B cell (primary cell): ENCODE data around the gene MAPK14. TPM values are rescaled to one million over a fixed set of nuclear protein-coding genes. Genes with fewer than 3 reads are reported as not detected.

Experiments
- ATAC-seq: fragments of 200-7000 bp; cut with Tn5 transposase; one replicate; pipeline ENCODE4 v1.10.0; 2021; ENCODE audit warnings: low read depth, mild to moderate bottlenecking, moderate number of reproducible peaks, moderate library complexity
- CTCF ChIA-PET: fragments of 350-600 bp; sonication (Branson Sonifier 250); formaldehyde crosslinking; loops from one replicate; lab custom pipeline; 2021; ENCODE audit warnings: antibody characterized with exemption, inconsistent platforms; lab: Charles Lee
- POLR2A ChIA-PET: fragments of 350-600 bp; sonication (Branson Sonifier 250); formaldehyde crosslinking; loops from one replicate; lab custom pipeline; 2021; ENCODE audit warnings: antibody characterized with exemption; lab: Charles Lee
- DNase-seq: peaks from one replicate; pipeline ENCODE4 v3.0.0; 2013
- H2AFZ ChIP-seq: 2 replicates; pipeline ENCODE4 v1.6.1; 2012; ENCODE audit warnings: mild to moderate bottlenecking, low read depth, low read length; ENCODE audit not compliant: insufficient read depth, poor library complexity, severe bottlenecking
- H3K27ac ChIP-seq, 2 donors: 1 replicate in 1 of 2; 2 replicates in 1 of 2; pipeline ENCODE4 v1.5.1; 2012 to 2013; ENCODE audit warnings: low read length in 2 of 2, mild to moderate bottlenecking in 2 of 2, moderate library complexity in 1 of 2
- H3K27me3 ChIP-seq, 4 experiments: fragments of 200-600 bp in 1 of 4; sonication (generic) in 1 of 4; replicated peaks in 1 of 4; 1 replicate in 2 of 4; 2 replicates in 2 of 4; pipeline versions ENCODE4 v1.6.1 to v1.7.0; 2013 to 2016; ENCODE audit warnings: low read length in 3 of 4, mild to moderate bottlenecking in 2 of 4, mixed read lengths in 1 of 4, moderate library complexity in 1 of 4; ENCODE audit not compliant: insufficient read depth in 4 of 4, control insufficient read depth in 3 of 4; ENCODE audit errors: control extremely low read depth in 1 of 4
- H3K36me3 ChIP-seq, 2 experiments: replicated peaks in 1 of 2; 1 replicate in 1 of 2; 2 replicates in 1 of 2; pipeline versions ENCODE4 v1.6.1 to v1.7.1; 2013; ENCODE audit warnings: low read length in 1 of 2; ENCODE audit not compliant: insufficient read depth in 2 of 2, control insufficient read depth in 1 of 2; ENCODE audit errors: control extremely low read depth in 1 of 2, extremely low read depth in 1 of 2
- H3K4me1 ChIP-seq, 2 donors: fragments of 200-600 bp in 1 of 2; sonication (generic) in 1 of 2; 1 replicate in 1 of 2; 2 replicates in 1 of 2; pipeline versions ENCODE4 v1.5.1 to v1.6.1; 2013 to 2017; ENCODE audit warnings: low read length in 2 of 2; ENCODE audit not compliant: control insufficient read depth in 2 of 2, insufficient read depth in 2 of 2
- H3K4me2 ChIP-seq: replicated peaks from 2 replicates; pipeline ENCODE3; 2012; ENCODE audit warnings: mild to moderate bottlenecking, low read depth, low read length; ENCODE audit not compliant: poor library complexity, severe bottlenecking
- H3K4me3 ChIP-seq, 5 experiments: fragments of 200-600 bp in 1 of 5; sonication (generic) in 1 of 5; 1 replicate in 3 of 5; 2 replicates in 2 of 5; pipeline versions ENCODE4 v1.5.1 to v1.7.0; 2011 to 2016; ENCODE audit warnings: low read length in 4 of 5, mild to moderate bottlenecking in 4 of 5, low read depth in 2 of 5, control low read depth in 1 of 5, moderate library complexity in 1 of 5; ENCODE audit not compliant: insufficient read depth in 1 of 5; ENCODE audit errors: control extremely low read depth in 1 of 5, extremely low read depth in 1 of 5
- H3K79me2 ChIP-seq: fragments of 200-600 bp; sonication (generic); one replicate; pipeline ENCODE4 v1.6.0; 2016; ENCODE audit warnings: low read length; ENCODE audit not compliant: control insufficient read depth, insufficient read depth
- H3K9ac ChIP-seq: fragments of 200-600 bp; sonication (generic); 2 replicates; pipeline ENCODE4 v1.6.1; 2017; ENCODE audit warnings: mild to moderate bottlenecking, low read length, moderate library complexity
- H3K9me3 ChIP-seq, 3 donors: one replicate each; pipeline versions ENCODE4 v1.6.1 to v1.7.1; 2013; ENCODE audit warnings: low read length in 2 of 3; ENCODE audit not compliant: control insufficient read depth in 2 of 3, insufficient read depth in 1 of 3; ENCODE audit errors: control extremely low read depth in 1 of 3
- H4K20me1 ChIP-seq: 2 replicates; pipeline ENCODE4 v1.6.0; 2012; ENCODE audit warnings: mild to moderate bottlenecking, low read length; ENCODE audit not compliant: insufficient read depth, control insufficient read depth, poor library complexity, severe bottlenecking
- H3K27ac Mint-ChIP-seq: one replicate; pipeline ENCODE4 v1.8.0; 2021; ENCODE audit warnings: mixed read lengths
- H3K27me3 Mint-ChIP-seq: one replicate; pipeline ENCODE4 v1.8.0; 2021; ENCODE audit warnings: mixed read lengths
- H3K4me1 Mint-ChIP-seq: one replicate; pipeline ENCODE4 v1.8.0; 2021; ENCODE audit warnings: mixed read lengths
- H3K4me3 Mint-ChIP-seq: one replicate; pipeline ENCODE4 v1.8.0; 2021; ENCODE audit warnings: mixed read lengths
- H3K9me3 Mint-ChIP-seq: one replicate; pipeline ENCODE4 v1.8.0; 2022; ENCODE audit warnings: mixed read lengths; ENCODE audit not compliant: insufficient read depth
- CTCF ChIP-seq: fragments of 200-600 bp; IDR thresholded peaks from one replicate; pipeline ENCODE4 v1.8.0; 2022; ENCODE audit warnings: antibody characterized with exemption, mild to moderate bottlenecking
- EZH2 ChIP-seq: IDR thresholded peaks from 2 replicates; pipeline ENCODE4 v1.6.1; 2012; ENCODE audit warnings: borderline replicate concordance, low read depth, mild to moderate bottlenecking, moderate library complexity, low read length; ENCODE audit not compliant: insufficient read depth, poor library complexity, severe bottlenecking
- WGBS: methylation state at CpG from one replicate; pipeline ENCODE4 v1.1.5; 2013; ENCODE audit warnings: missing lambda C conversion rate; ENCODE audit not compliant: insufficient coverage; 5-methylcytosine and 5-hydroxymethylcytosine counted together
- intact Hi-C: fragments of 100-400 bp; cut with micrococcal nuclease; formaldehyde crosslinking; loops from one replicate; pipeline ENCODE4 v1.10.0; 2022
- polyA plus RNA-seq: library from polyadenylated mRNA; depleted of rRNA; stranded (reverse); fragments of >200 nt; gene quantifications from 2 replicates; pipeline ENCODE4 v1.2.3, GENCODE V29; 2012
- total RNA-seq, 2 donors: library from RNA; stranded (reverse); fragments of 120-200 nt in 1 of 2; gene quantifications; 1 replicate in 1 of 2; 2 replicates in 1 of 2; pipeline versions ENCODE4 v1.2.3 to v1.2.4, GENCODE V29; 2013 to 2022

Gene MAPK14
- total and polyA plus RNA-seq, 2 donors (not counting 1 experiment from before 2014, with no cell fraction given): 19.5 to 50.4 TPM

DNA sequence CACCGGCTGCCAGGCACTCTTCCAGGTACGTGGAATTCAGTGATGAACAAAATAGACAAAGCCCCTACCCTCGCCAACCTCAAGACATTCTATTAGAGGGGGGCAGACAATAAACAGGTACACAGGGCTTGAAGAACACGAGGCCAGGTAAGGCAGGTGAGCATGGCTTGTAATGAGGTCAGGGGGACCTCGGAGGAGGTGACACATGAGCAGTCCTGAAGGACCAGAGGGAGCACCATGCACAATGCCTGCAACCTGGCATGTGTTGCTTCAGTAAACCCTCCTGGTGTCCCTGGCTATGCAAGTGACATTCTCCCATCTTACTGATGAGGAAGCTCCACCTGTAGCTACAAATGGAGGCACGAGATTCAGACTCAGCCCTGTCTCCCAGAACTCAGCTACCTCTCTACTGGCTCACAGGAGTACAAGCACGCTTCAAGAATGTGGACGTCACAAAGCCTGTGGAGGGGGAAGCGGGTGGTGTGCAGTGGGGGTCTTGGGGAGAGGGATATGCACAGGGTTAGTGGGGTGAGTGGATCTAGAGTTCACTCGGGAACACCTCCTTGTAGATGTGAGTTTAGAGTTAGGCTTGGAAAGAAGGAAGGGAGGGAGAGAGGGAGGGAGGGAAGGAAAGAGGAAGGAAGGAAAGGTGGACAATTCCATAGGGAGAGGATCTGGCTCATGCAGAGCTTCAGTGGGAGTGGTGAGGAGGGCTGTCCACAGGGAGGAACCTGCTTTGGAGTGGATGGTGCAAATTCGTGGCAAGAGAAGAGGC, 95.1 kb downstream of the MAPK14 start:
- ATAC-seq (no peak), DNase-seq (no peak)
- Histone ChIP-seq H3K9me3 (peaks cover 0 to 5% (median 0%) of the 10 kb centered on the region in 3 donors), H3K79me2 (peaks cover 10% of the 10 kb centered on the region), H3K27me3 (no peaks in the 10 kb centered on the region), H3K27ac (peak overlapping the region; percentile 62 to 95), H4K20me1 (no peaks in the 10 kb centered on the region), H3K4me2 (peak overlapping the region; percentile 60), H3K9ac (no peak overlapping the region), H3K4me3 (no peak overlapping the region), H2AFZ (no peak overlapping the region), H3K36me3 (no peaks in the 10 kb centered on the region), H3K4me1 (peaks cover 66 to 78% of the 10 kb centered on the region in 2 donors)
- peak overlapping the region; percentile 88 for H3K27ac Mint-ChIP-seq
- TF ChIP-seq EZH2 (no peak), CTCF (no peak)
- H3K27me3 Mint-ChIP-seq: no peaks in the 10 kb centered on the region
- POLR2A ChIA-PET: no interaction called here
- CTCF ChIA-PET: interaction anchor here (0.7 to 4.3 kb wide), 10 partner anchors 10 to 85 kb away, joined by 3 to 61 read pairs (median 8); partner anchors contain the start of gene BRPF3
- H3K4me3 Mint-ChIP-seq: no peak overlapping the region
- intact Hi-C loops: loop anchor here (1.0 to 5.0 kb wide), 2 partner anchors 74 to 240 kb away; partner anchors contain the start of gene BRPF3
- H3K9me3 Mint-ChIP-seq: no peaks in the 10 kb centered on the region
- peaks cover 77% of the 10 kb centered on the region for H3K4me1 Mint-ChIP-seq
- 94% methylated on average over 9 of the region's 11 CpGs for WGBS
